Fibroblast of lung (primary cell): ENCODE data around the gene ASCC3. TPM values are rescaled to one million over a fixed set of nuclear protein-coding genes. Genes with fewer than 3 reads are reported as not detected.

ENCODE experiments used
- DNase-seq, 2 donors: peaks; one replicate each; pipeline versions ENCODE4 v3.0.0 to v3.0.0-alpha.2; 2010; ENCODE audit warnings: low read depth in 2 of 2
- H2AFZ ChIP-seq: 2 replicates; pipeline ENCODE4 v1.5.1; 2012; ENCODE audit warnings: low read length, control low read depth, inconsistent platforms
- H3K27ac ChIP-seq: 2 replicates; pipeline ENCODE4 v1.5.1; 2011; ENCODE audit warnings: low read length, control low read depth; ENCODE audit not compliant: insufficient read depth
- H3K27me3 ChIP-seq: 2 replicates; pipeline ENCODE4 v1.5.1; 2011; ENCODE audit warnings: mild to moderate bottlenecking, low read length; ENCODE audit not compliant: control insufficient read depth, insufficient read depth
- H3K36me3 ChIP-seq: 2 replicates; pipeline ENCODE4 v1.5.1; 2011; ENCODE audit warnings: low read length; ENCODE audit not compliant: control insufficient read depth, insufficient read depth
- H3K4me1 ChIP-seq: 2 replicates; pipeline ENCODE4 v1.5.1; 2011; ENCODE audit warnings: low read length; ENCODE audit not compliant: control insufficient read depth, insufficient read depth; ENCODE audit errors: extremely low read depth
- H3K4me2 ChIP-seq: 2 replicates; pipeline ENCODE4 v1.5.1; 2011; ENCODE audit warnings: low read length, control low read depth; ENCODE audit not compliant: insufficient read depth; ENCODE audit errors: extremely low read depth
- H3K4me3 ChIP-seq, 4 experiments: fragments of 200-600 bp in 1 of 4; sonication (generic) in 1 of 4; replicated peaks in 1 of 4; 2 replicates each; pipeline ENCODE4 v1.5.1; 2011 to 2016; ENCODE audit warnings: low read length in 4 of 4, low read depth in 3 of 4, mild to moderate bottlenecking in 3 of 4, control low read depth in 2 of 4, inconsistent platforms in 1 of 4, mixed read lengths in 1 of 4; ENCODE audit not compliant: insufficient read depth in 1 of 4; ENCODE audit errors: control extremely low read depth in 1 of 4
- H3K79me2 ChIP-seq: 2 replicates; pipeline ENCODE4 v1.5.1; 2012; ENCODE audit warnings: mild to moderate bottlenecking, low read length, inconsistent platforms; ENCODE audit not compliant: control insufficient read depth, insufficient read depth
- H3K9ac ChIP-seq: 2 replicates; pipeline ENCODE4 v1.5.1; 2011; ENCODE audit warnings: mild to moderate bottlenecking, low read length, control low read depth; ENCODE audit not compliant: insufficient read depth
- H3K9me3 ChIP-seq: 2 replicates; pipeline ENCODE4 v1.5.1; 2012; ENCODE audit warnings: low read depth, low read length; ENCODE audit not compliant: control insufficient read depth, insufficient read depth
- H4K20me1 ChIP-seq: 2 replicates; pipeline ENCODE4 v1.5.1; 2011; ENCODE audit warnings: low read length; ENCODE audit not compliant: control insufficient read depth, insufficient read depth; ENCODE audit errors: extremely low read depth
- CTCF ChIP-seq, 2 donors: IDR thresholded peaks in 1 of 2; conservative IDR thresholded peaks in 1 of 2; 1 replicate in 1 of 2; 2 replicates in 1 of 2; pipeline ENCODE4 v1.5.1; 2011 to 2012; ENCODE audit warnings: low read length in 2 of 2, control low read depth in 1 of 2, inconsistent platforms in 1 of 2, low read depth in 1 of 2, mild to moderate bottlenecking in 1 of 2
- EZH2 ChIP-seq: IDR thresholded peaks from 2 replicates; pipeline ENCODE4 v1.5.1; 2012; ENCODE audit warnings: low read length, control low read depth, mild to moderate bottlenecking; ENCODE audit errors: missing control alignments
- polyA plus RNA-seq, 2 donors: library from polyadenylated mRNA; depleted of rRNA in 1 of 2; stranded (reverse) in 1 of 2; unstranded in 1 of 2; fragments of >200 nt; gene quantifications; 2 replicates each; pipeline ENCODE4 v1.2.1, GENCODE V29; 2011 to 2012; ENCODE audit warnings: missing spikeins in 1 of 2
- total RNA-seq: library from RNA; depleted of rRNA; stranded (reverse); fragments of >200 nt; gene quantifications from 2 replicates; pipeline ENCODE4 v1.2.1, GENCODE V29; 2014

Gene ASCC3
- total and polyA plus RNA-seq, 2 donors (not counting 1 experiment from before 2014, with no cell fraction given): 36.2 to 75.3 TPM

DNA sequence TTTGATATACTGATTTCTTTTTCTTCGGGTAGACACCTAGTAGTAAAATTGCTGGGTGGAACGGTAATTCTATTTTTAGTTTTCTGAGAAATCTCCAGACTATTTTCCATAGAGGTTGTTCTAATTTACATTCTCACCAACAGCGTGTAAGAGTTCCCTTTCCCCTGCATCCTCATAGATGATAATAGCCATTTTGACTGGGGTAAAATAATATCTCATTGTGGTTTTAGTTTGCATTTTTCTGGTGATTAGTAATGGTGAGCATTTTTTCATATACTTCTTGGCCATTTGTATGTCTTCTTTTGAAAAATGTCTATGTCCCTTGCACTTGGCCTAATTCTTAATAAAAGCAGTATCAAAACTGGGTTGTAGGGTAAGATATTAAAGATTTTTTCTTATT is 267.5 kb downstream of the ASCC3 start:
- no peaks in the 10 kb centered on the region for H4K20me1 ChIP-seq
- peak in 1 of 2 donors; percentile 51 for DNase-seq
- H3K27me3 ChIP-seq: no peaks in the 10 kb centered on the region
- H2AFZ ChIP-seq: no peak overlapping the region
- no peak for TF ChIP-seq CTCF (conservative IDR thresholded peaks at IDR 0.05 in 1 of 2, IDR thresholded peaks at IDR 0.05 in 1 of 2; ENCODE audit: low read depth in 1 of 2, low read length in 2 of 2)
- TF ChIP-seq EZH2: no peak
- no peak overlapping the region for H3K9ac ChIP-seq
- H3K27ac ChIP-seq: no peak overlapping the region
- H3K4me1 ChIP-seq: no peaks in the 10 kb centered on the region
- no peaks in the 10 kb centered on the region for H3K9me3 ChIP-seq
- H3K79me2 ChIP-seq: no peaks in the 10 kb centered on the region
- H3K36me3 ChIP-seq: no peaks in the 10 kb centered on the region
- H3K4me2 ChIP-seq: no peak overlapping the region
- no peak overlapping the region for H3K4me3 ChIP-seq

DNA sequence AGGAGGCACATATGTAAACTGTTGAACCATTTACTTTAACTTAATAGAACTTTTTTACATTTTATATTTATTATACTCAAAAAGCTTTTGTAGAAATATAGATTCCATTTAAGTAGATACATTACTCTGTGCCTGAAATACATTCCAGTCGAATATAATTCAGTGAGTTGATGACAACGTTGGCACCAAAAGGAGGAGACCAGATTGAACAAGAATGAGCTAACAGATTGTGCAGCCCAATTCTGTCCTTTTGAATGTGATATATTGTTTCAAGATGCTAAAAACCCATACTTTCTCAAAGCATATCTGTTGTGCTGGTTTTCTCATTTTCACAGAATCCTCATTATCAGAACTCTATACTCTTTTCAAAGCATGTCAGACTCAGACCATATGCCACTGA is 269.0 kb downstream of the ASCC3 start:
- Histone ChIP-seq H3K36me3 (no peaks in the 10 kb centered on the region), H2AFZ (no peak overlapping the region), H3K4me3 (no peak overlapping the region), H3K27ac (no peak overlapping the region), H3K79me2 (no peaks in the 10 kb centered on the region), H3K4me2 (no peak overlapping the region), H3K9ac (no peak overlapping the region), H3K4me1 (no peaks in the 10 kb centered on the region), H3K9me3 (no peaks in the 10 kb centered on the region), H4K20me1 (no peaks in the 10 kb centered on the region), H3K27me3 (no peaks in the 10 kb centered on the region)
- no peak for TF ChIP-seq EZH2
- no peak for TF ChIP-seq CTCF (conservative IDR thresholded peaks at IDR 0.05 in 1 of 2, IDR thresholded peaks at IDR 0.05 in 1 of 2; ENCODE audit: low read depth in 1 of 2, low read length in 2 of 2)
- no peak for DNase-seq

GRCh38 chr6:100599088-100599770 is 281.9 kb downstream of the ASCC3 start:
- Histone ChIP-seq H3K79me2 (no peaks in the 10 kb centered on the region), H2AFZ (no peak overlapping the region), H3K27ac (no peak overlapping the region), H3K9ac (no peak overlapping the region), H3K4me3 (no peak overlapping the region), H3K36me3 (no peaks in the 10 kb centered on the region), H3K9me3 (no peaks in the 10 kb centered on the region), H3K4me2 (no peak overlapping the region), H3K27me3 (no peaks in the 10 kb centered on the region), H3K4me1 (no peaks in the 10 kb centered on the region), H4K20me1 (no peaks in the 10 kb centered on the region)
- TF ChIP-seq CTCF (conservative IDR thresholded peaks at IDR 0.05 in 1 of 2, IDR thresholded peaks at IDR 0.05 in 1 of 2; ENCODE audit: low read depth in 1 of 2, low read length in 2 of 2) (no peak), EZH2 (no peak)
- DNase-seq: no peak
